ENCODE measurements around the gene TRIM47.

Gene TRIM47

GRCh38 chr17:75895370-75896155 is 17.2 kb upstream of the TRIM47 start:
- ChIA-PET CTCF (interaction anchor here (0.6 to 4.7 kb wide), 27 partner anchors 9 to 157 kb away, joined by 3 to 32 read pairs (median 5); partner anchors contain the start of genes GALK1, MRPL38, TRIM47 and UNC13D), POLR2A (interaction anchor here (1.0 to 2.9 kb wide), 4 partner anchors 13 to 115 kb away, joined by 3 to 8 read pairs (median 5); partner anchors contain the start of gene TRIM47)
- TF ChIP-seq CTCF (IDR thresholded peaks at IDR 0.05; ENCODE audit: insufficient read depth, low read length, missing control alignments) = peak; percentile 48
- DNase-seq (ENCODE audit: low read depth, low spot score) = no peak
- peak overlapping the region; percentile 62 for H3K4me3 ChIP-seq (ENCODE audit: low read depth, low read length)

- POLR2A ChIA-PET = interaction anchor here (0.8 kb wide), 1 partner anchor 16 kb away, joined by 3 read pairs; the partner anchor contains the start of gene TRIM47
- DNase-seq (ENCODE audit: low read depth, low spot score) = no peak
- no peak for TF ChIP-seq CTCF (IDR thresholded peaks at IDR 0.05; ENCODE audit: insufficient read depth, low read length, missing control alignments)
- H3K4me3 ChIP-seq (ENCODE audit: low read depth, low read length) = no peak overlapping the region
- CTCF ChIA-PET = interaction anchor here (0.6 to 6.5 kb wide), 9 partner anchors 10 to 261 kb away, joined by 3 to 32 read pairs (median 4); partner anchors contain the start of genes GALK1, MRPL38, SMIM5 and TRIM47
Observed at GRCh38 chr17:75894049-75894733, 15.8 kb upstream of the TRIM47 start.

- POLR2A ChIA-PET = interaction anchor here (1.0 kb wide), 1 partner anchor 115 kb away, joined by 3 read pairs; no protein-coding TSS in a partner anchor
- no peak for DNase-seq (ENCODE audit: low read depth, low spot score)
- no peak for TF ChIP-seq CTCF (IDR thresholded peaks at IDR 0.05; ENCODE audit: insufficient read depth, low read length, missing control alignments)
- CTCF ChIA-PET = interaction anchor here (1.0 to 6.5 kb wide), 6 partner anchors 11 to 260 kb away, joined by 3 to 32 read pairs (median 4); partner anchors contain the start of genes GALK1, MRPL38, SMIM5 and TRIM47
- no peak overlapping the region for H3K4me3 ChIP-seq (ENCODE audit: low read depth, low read length)
Observed at GRCh38 chr17:75893305-75894048, 15.1 kb upstream of the TRIM47 start.

GRCh38 chr17:75892556-75893224 is 14.3 kb upstream of the TRIM47 start:
- H3K4me3 ChIP-seq (ENCODE audit: low read depth, low read length) = no peak overlapping the region
- no peak for DNase-seq (ENCODE audit: low read depth, low spot score)
- CTCF ChIA-PET = interaction anchor here (0.8 to 6.5 kb wide), 5 partner anchors 12 to 259 kb away, joined by 3 to 32 read pairs (median 4); partner anchors contain the start of genes MRPL38, SMIM5 and TRIM47
- TF ChIP-seq CTCF (IDR thresholded peaks at IDR 0.05; ENCODE audit: insufficient read depth, low read length, missing control alignments) = no peak
- POLR2A ChIA-PET = interaction anchor here (1.0 kb wide), 1 partner anchor 114 kb away, joined by 3 read pairs; no protein-coding TSS in a partner anchor

- ChIA-PET CTCF (interaction anchor here (0.8 to 6.5 kb wide), 2 partner anchors 13 kb away, joined by 4 to 32 read pairs; partner anchors contain the start of genes MRPL38 and TRIM47), POLR2A (no interaction called here)
- no peak overlapping the region for H3K4me3 ChIP-seq (ENCODE audit: low read depth, low read length)
- DNase-seq (ENCODE audit: low read depth, low spot score) = no peak
- no peak for TF ChIP-seq CTCF (IDR thresholded peaks at IDR 0.05; ENCODE audit: insufficient read depth, low read length, missing control alignments)
Observed at GRCh38 chr17:75891605-75892555, 13.5 kb upstream of the TRIM47 start.

All from AG04449 (cell line).